Panc1 (cell line): Measurements from ENCODE around the gene KRR1. TPM values are rescaled to one million over a fixed set of nuclear protein-coding genes. Genes with fewer than 3 reads are reported as not detected.

Experiments used
- ATAC-seq: fragments of 200-7000 bp; cut with Tn5 transposase; 2 replicates; pipeline ENCODE4 v1.9.1; 2020; ENCODE audit warnings: mild to moderate bottlenecking, moderate library complexity
- Bru-seq: library from RNA; stranded (reverse); fragments of 400-500 nt; gene quantifications from one replicate; lab custom pipeline; 2021; lab: Mats Ljungman, UMichigan
- BruChase-seq, 2 experiments: library from RNA; stranded (reverse); fragments of 400-500 nt; gene quantifications; one replicate each; lab custom pipeline; 2021; lab: Mats Ljungman, UMichigan
- BruUV-seq: library from RNA; stranded (reverse); fragments of 400-500 nt; replicated peaks from 2 replicates; lab custom pipeline; 2021; lab: Mats Ljungman, UMichigan
- CTCF ChIA-PET: fragments of 300-600 bp; sonication (Branson Sonifier 250); formaldehyde crosslinking; loops from one replicate; lab custom pipeline; 2022; ENCODE audit warnings: antibody characterized with exemption; lab: Charles Lee
- POLR2A ChIA-PET: fragments of 300-600 bp; sonication (Branson Sonifier 250); formaldehyde crosslinking; loops from one replicate; lab custom pipeline; 2022; ENCODE audit warnings: antibody characterized with exemption; lab: Charles Lee
- DNase-seq: peaks from one replicate; pipeline ENCODE4 v3.0.0-alpha.2; 2010; ENCODE audit warnings: low read depth, low spot score
- H3K27ac ChIP-seq: 2 replicates; pipeline ENCODE4 v1.5.1; 2011; ENCODE audit warnings: mild to moderate bottlenecking, low read length, inconsistent platforms
- H3K27me3 ChIP-seq: fragments of 200-500 bp; sonication (Bioruptor generic); 2 replicates; pipeline ENCODE4 v1.6.0; 2014; ENCODE audit warnings: low read length, inconsistent platforms; ENCODE audit not compliant: control insufficient read depth, insufficient read depth
- H3K36me3 ChIP-seq: fragments of 200-500 bp; sonication (Bioruptor generic); 2 replicates; pipeline ENCODE4 v1.5.1; 2014; ENCODE audit warnings: inconsistent platforms, mild to moderate bottlenecking, low read length, moderate library complexity; ENCODE audit not compliant: control insufficient read depth, insufficient read depth
- H3K4me1 ChIP-seq: 2 replicates; pipeline ENCODE4 v1.5.1; 2011; ENCODE audit warnings: inconsistent platforms, mild to moderate bottlenecking, low read length, moderate library complexity; ENCODE audit not compliant: control insufficient read depth, insufficient read depth
- H3K4me3 ChIP-seq, 2 experiments: 2 replicates each; pipeline ENCODE4 v1.5.1; 2011 to 2012; ENCODE audit warnings: low read depth in 2 of 2, low read length in 2 of 2, mild to moderate bottlenecking in 2 of 2, inconsistent platforms in 1 of 2, moderate library complexity in 1 of 2
- H3K9me3 ChIP-seq: fragments of 200-500 bp; sonication (Bioruptor generic); 2 replicates; pipeline ENCODE4 v1.5.1; 2014; ENCODE audit warnings: low read depth, mild to moderate bottlenecking, inconsistent platforms, low read length, moderate library complexity; ENCODE audit not compliant: control insufficient read depth, insufficient read depth
- CTCF ChIP-seq: fragments of 450-650 bp; IDR thresholded peaks from 2 replicates; pipeline ENCODE4 v1.5.1; 2017; ENCODE audit warnings: mild to moderate bottlenecking
- POLR2AphosphoS5 ChIP-seq: IDR thresholded peaks from 2 replicates; pipeline ENCODE4 v1.6.1; 2012; ENCODE audit warnings: mild to moderate bottlenecking, low read depth, low read length, moderate library complexity
- REST ChIP-seq, 2 experiments: IDR thresholded peaks; 2 replicates each; pipeline ENCODE4 v1.6.1; 2011 to 2012; ENCODE audit warnings: low read depth in 2 of 2, control low read depth in 1 of 2, low read length in 1 of 2, mild to moderate bottlenecking in 1 of 2, moderate library complexity in 1 of 2; ENCODE audit not compliant: insufficient read depth in 1 of 2
- SIN3A ChIP-seq: IDR thresholded peaks from 2 replicates; pipeline ENCODE4 v1.6.1; 2012; ENCODE audit warnings: low read depth, mild to moderate bottlenecking, low read length, moderate library complexity, borderline replicate concordance; ENCODE audit not compliant: insufficient read depth
- TCF7L2 ChIP-seq: IDR thresholded peaks from 2 replicates; pipeline ENCODE4 v1.6.1; 2011; ENCODE audit warnings: mild to moderate bottlenecking, low read depth, low read length, inconsistent platforms
- in situ Hi-C: cut with HindIII; loops from 2 replicates; pipeline ENCODE4 v1.10.0; 2016; ENCODE audit warnings: low sequenced_read_pairs, low pct_unique_long_range_greater_than_20kb
- intact Hi-C: fragments of 100-400 bp; cut with micrococcal nuclease; formaldehyde crosslinking; loops from one replicate; pipeline ENCODE4 v1.10.0; 2022; ENCODE audit not compliant: unreplicated experiment
- long read RNA-seq: library from polyadenylated mRNA; unstranded; transcript quantifications from one replicate; pipeline ENCODE4 v2.0.0, GENCODE V29; 2021; ENCODE audit not compliant: unreplicated experiment
- polyA plus RNA-seq: library from polyadenylated mRNA; unstranded; fragments of >200 nt; gene quantifications from one replicate; pipeline ENCODE4 v1.2.1, GENCODE V29; 2012; ENCODE audit warnings: missing spikeins; ENCODE audit not compliant: insufficient read length
- total RNA-seq: library from RNA; stranded (reverse); gene quantifications from one replicate; pipeline ENCODE4 v1.2.1, GENCODE V29; 2021; ENCODE audit not compliant: unreplicated experiment

KRR1 gene
- total RNA-seq (161 TPM), Bru-seq, nascent RNA (percentile 99 among the genes with signal in this experiment), BruChase-seq, experiment 1, labeled RNA remaining after a 2-hour chase (percentile 98 among the genes with signal in this experiment), BruChase-seq, experiment 2, labeled RNA remaining after a 6-hour chase (percentile 99 among the genes with signal in this experiment)
- 60.4 TPM for polyA plus RNA-seq
- long read RNA-seq, full-length matches to known transcripts: 54 of 108 reads
- long read RNA-seq, partial matches to known transcripts: 27 of 108 reads
- long read RNA-seq, other reads (novel, unspliced or antisense): 27 of 108 reads

- ChIA-PET CTCF (interaction anchor here (0.6 kb wide), 1 partner anchor 466 kb away, joined by 6 read pairs; no protein-coding TSS in a partner anchor), POLR2A (interaction anchor here (1.1 to 1.4 kb wide), 2 partner anchors 213 to 515 kb away, joined by 3 to 4 read pairs; no protein-coding TSS in a partner anchor)
- Histone ChIP-seq H3K4me3 (peak within 1 kb of the TSS; percentile 84 to 99), H3K27ac (peak within 1 kb of the TSS; percentile 100), H3K9me3 (no peaks in the 10 kb centered on the region), H3K36me3 (peaks cover 6% of the 10 kb centered on the region), H3K27me3 (no peaks in the 10 kb centered on the region), H3K4me1 (peaks cover 38% of the 10 kb centered on the region)
- peak; percentile 93 for DNase-seq
- in situ Hi-C loops: no loop called here
- TF ChIP-seq CTCF: no peak
- TF ChIP-seq REST (IDR thresholded peaks at IDR 0.05; ENCODE audit: insufficient read depth in 1 of 2, low read depth in 2 of 2, low read length in 1 of 2): peak in 1 of 2 experiments; percentile 31; a peak in 1 of 4 replicates
- peak; percentile 84 for TF ChIP-seq POLR2AphosphoS5
- 0 out of 2 replicates have a peak, but pooled peaks have one; percentile 15 for TF ChIP-seq SIN3A
- intact Hi-C loops: loop anchor here (5.0 kb wide), 2 partner anchors 211 to 516 kb away; no protein-coding TSS in a partner anchor
- no TSS peak for BruUV-seq
- ATAC-seq: peak; percentile 97
These were observed at the start of gene KRR1 for GRCh38 chr12:75511116-75512048. TSS of gene KRR1 (minus strand) at chr12:75511609. CDS start at chr12:75511597, 12 bp downstream.

- Histone ChIP-seq H3K27ac (peak overlapping the region; percentile 83), H3K9me3 (peaks cover 21% of the 10 kb centered on the region; the same call in 1 of the 2 replicates), H3K27me3 (no peaks in the 10 kb centered on the region), H3K4me3 (no peak overlapping the region), H3K36me3 (no peaks in the 10 kb centered on the region), H3K4me1 (peaks cover 19% of the 10 kb centered on the region)
- ATAC-seq (peak; percentile 76), DNase-seq (no peak)
- BruUV-seq: no TSS peak
- peak; percentile 65; the same call in 1 of the 2 replicates for TF ChIP-seq CTCF
- no peak for TF ChIP-seq TCF7L2
- intact Hi-C loops: no loop called here
- in situ Hi-C loops: no loop called here
- POLR2A ChIA-PET: no interaction called here
- CTCF ChIA-PET: interaction anchor here (0.6 kb wide), 1 partner anchor 472 kb away, joined by 4 read pairs; the partner anchor contains the start of gene PHLDA1
These were observed 48.8 kb upstream of the KRR1 start for GRCh38 chr12:75560167-75560566.
